Gastrocnemius medialis (tissue), 4 donors: Measurements from ENCODE around the gene ZNRF1. TPM values are rescaled to one million over a fixed set of nuclear protein-coding genes. Genes with fewer than 3 reads are reported as not detected.
A peak's percentile ranks its signal among the peaks of the same experiment; 100 is the strongest.
"Not testable (repeated sequence)": the region's sequence is repeated elsewhere in the genome, so short reads cannot be mapped to it uniquely, and the experiment has no call there.

ENCODE experiments used
- ATAC-seq, 2 donors: fragments of 150-250 bp; one replicate each; pipeline ENCODE4 v1.9.1; 2016
- DNase-seq, 2 donors: peaks; one replicate each; pipeline ENCODE4 v3.0.0-alpha.2; 2019
- H3K27ac ChIP-seq, 4 donors: fragments of 200-600 bp; sonication (generic); 1 replicate in 1 of 4; 2 replicates in 3 of 4; pipeline ENCODE4 v1.5.1; 2016 to 2018; ENCODE audit warnings: mild to moderate bottlenecking in 2 of 4, moderate library complexity in 1 of 4
- H3K27me3 ChIP-seq, 3 donors: fragments of 200-600 bp; sonication (generic) in 2 of 3; 1 replicate in 1 of 3; 2 replicates in 2 of 3; pipeline versions ENCODE4 v1.5.1 to v1.6.0; 2016 to 2019; ENCODE audit warnings: mild to moderate bottlenecking in 1 of 3, moderate library complexity in 1 of 3
- H3K36me3 ChIP-seq, 2 donors: fragments of 200-600 bp; sonication (generic) in 1 of 2; one replicate each; pipeline ENCODE4 v1.5.1; 2017 to 2018
- H3K4me1 ChIP-seq, 2 donors: fragments of 200-600 bp; sonication (generic) in 1 of 2; one replicate each; pipeline ENCODE4 v1.5.1; 2016 to 2017; ENCODE audit warnings: mild to moderate bottlenecking in 2 of 2
- H3K4me3 ChIP-seq, 4 donors: fragments of 200-600 bp; sonication (generic) in 3 of 4; 1 replicate in 1 of 4; 2 replicates in 3 of 4; pipeline ENCODE4 v1.5.1; 2016 to 2019; ENCODE audit warnings: mild to moderate bottlenecking in 2 of 4
- H3K9me3 ChIP-seq, 3 donors: fragments of 200-600 bp; sonication (generic) in 2 of 3; 1 replicate in 1 of 3; 2 replicates in 2 of 3; pipeline ENCODE4 v1.5.1; 2016 to 2019
- POLR2A ChIP-seq, 2 donors: fragments of 450-650 bp; IDR thresholded peaks; one replicate each; pipeline ENCODE4 v1.6.1; 2017; ENCODE audit warnings: antibody characterized with exemption in 2 of 2, mild to moderate bottlenecking in 2 of 2, moderate library complexity in 2 of 2
- in situ Hi-C, 4 donors: fragments of 200-750 bp; cut with MboI; loops; one replicate each; pipeline versions ENCODE4 v1.15.0 to v1.8.0; 2017; ENCODE audit warnings: low sequenced_read_pairs in 4 of 4
- intact Hi-C: fragments of 100-400 bp; cut with DNase I; formaldehyde crosslinking; loops from one replicate; pipeline ENCODE4 v1.15.1; 2023; ENCODE audit warnings: low total_unique reads
- total RNA-seq, 4 donors: library from RNA; depleted of rRNA; stranded (reverse); fragments of >200 nt; gene quantifications; one replicate each; pipeline versions ENCODE4 v1.1.0 to v1.2.3, GENCODE V29; 2016
- TF ChIP-seq, protein P1 (sequence below), 5 experiments: fragments of 450-650 bp in 3 of 5; fragments of 200-600 bp in 2 of 5; sonication (generic) in 2 of 5; IDR thresholded peaks in 4 of 5; conservative IDR thresholded peaks in 1 of 5; 1 replicate in 4 of 5; 2 replicates in 1 of 5; pipeline ENCODE4 v1.5.1; 2016 to 2019; ENCODE audit warnings: antibody characterized with exemption in 5 of 5, mild to moderate bottlenecking in 3 of 5, moderate library complexity in 3 of 5

The ZNRF1 gene
- total RNA-seq, 4 donors from 2014 or later = 21.7 to 37.1 (median 30.2) TPM

DNA sequence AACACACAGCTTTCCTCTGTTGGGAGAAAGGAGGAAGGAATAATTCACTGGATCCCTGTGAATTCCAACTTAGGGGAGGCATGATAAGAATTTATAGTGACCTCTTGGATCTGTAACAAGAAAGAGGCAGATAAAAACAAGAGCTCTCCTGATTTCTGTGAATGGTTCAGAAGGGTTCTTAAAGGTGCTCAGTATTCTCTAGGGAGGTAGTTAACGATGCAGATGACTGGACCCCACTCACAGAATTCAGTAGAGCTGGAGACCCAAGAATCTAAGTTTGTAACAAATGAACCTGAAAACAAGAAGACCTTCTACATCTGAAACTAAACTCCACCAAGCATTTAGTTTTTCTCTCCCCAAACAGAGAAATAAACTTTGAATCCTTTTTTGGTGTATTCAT is 8.6 kb downstream of the ZNRF1 start:
- Histone ChIP-seq H3K4me3 (no peak overlapping the region), H3K36me3 (no peaks in the 10 kb centered on the region), H3K4me1 (peaks cover 30 to 42% of the 10 kb centered on the region in 2 donors), H3K27ac (no peak overlapping the region), H3K9me3 (no peaks in the 10 kb centered on the region), H3K27me3 (no peaks in the 10 kb centered on the region)
- no peak for TF ChIP-seq POLR2A (IDR thresholded peaks at IDR 0.05)
- TF ChIP-seq, protein P1, sequence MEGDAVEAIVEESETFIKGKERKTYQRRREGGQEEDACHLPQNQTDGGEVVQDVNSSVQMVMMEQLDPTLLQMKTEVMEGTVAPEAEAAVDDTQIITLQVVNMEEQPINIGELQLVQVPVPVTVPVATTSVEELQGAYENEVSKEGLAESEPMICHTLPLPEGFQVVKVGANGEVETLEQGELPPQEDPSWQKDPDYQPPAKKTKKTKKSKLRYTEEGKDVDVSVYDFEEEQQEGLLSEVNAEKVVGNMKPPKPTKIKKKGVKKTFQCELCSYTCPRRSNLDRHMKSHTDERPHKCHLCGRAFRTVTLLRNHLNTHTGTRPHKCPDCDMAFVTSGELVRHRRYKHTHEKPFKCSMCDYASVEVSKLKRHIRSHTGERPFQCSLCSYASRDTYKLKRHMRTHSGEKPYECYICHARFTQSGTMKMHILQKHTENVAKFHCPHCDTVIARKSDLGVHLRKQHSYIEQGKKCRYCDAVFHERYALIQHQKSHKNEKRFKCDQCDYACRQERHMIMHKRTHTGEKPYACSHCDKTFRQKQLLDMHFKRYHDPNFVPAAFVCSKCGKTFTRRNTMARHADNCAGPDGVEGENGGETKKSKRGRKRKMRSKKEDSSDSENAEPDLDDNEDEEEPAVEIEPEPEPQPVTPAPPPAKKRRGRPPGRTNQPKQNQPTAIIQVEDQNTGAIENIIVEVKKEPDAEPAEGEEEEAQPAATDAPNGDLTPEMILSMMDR (IDR thresholded peaks at IDR 0.05 in 4 of 5, conservative IDR thresholded peaks at IDR 0.05 in 1 of 5) = no peak
- intact Hi-C loops (no loop called here), in situ Hi-C loops (no loop called here)
- ATAC-seq (no peak), DNase-seq (no peak)

- H3K4me1 ChIP-seq = peaks cover 49 to 55% of the 10 kb centered on the region in 2 donors
- no peak for TF ChIP-seq POLR2A (IDR thresholded peaks at IDR 0.05)
- TF ChIP-seq, protein P1 (IDR thresholded peaks at IDR 0.05 in 4 of 5, conservative IDR thresholded peaks at IDR 0.05 in 1 of 5) = no peak
- intact Hi-C loops = loop anchor here (5.0 kb wide), 1 partner anchor 77 kb away; no protein-coding TSS in a partner anchor
- DNase-seq (no peak), ATAC-seq (no peak)
- no peaks in the 10 kb centered on the region for H3K9me3 ChIP-seq
- no peaks in the 10 kb centered on the region for H3K27me3 ChIP-seq
- H3K36me3 ChIP-seq = no peaks in the 10 kb centered on the region
- H3K27ac ChIP-seq = peak overlapping the region in 1 of 4 donors; percentile 79
- in situ Hi-C loops = no loop called here
- no peak overlapping the region for H3K4me3 ChIP-seq
These were observed 11.6 kb downstream of the ZNRF1 start for GRCh38 chr16:75010427-75010826.

DNA sequence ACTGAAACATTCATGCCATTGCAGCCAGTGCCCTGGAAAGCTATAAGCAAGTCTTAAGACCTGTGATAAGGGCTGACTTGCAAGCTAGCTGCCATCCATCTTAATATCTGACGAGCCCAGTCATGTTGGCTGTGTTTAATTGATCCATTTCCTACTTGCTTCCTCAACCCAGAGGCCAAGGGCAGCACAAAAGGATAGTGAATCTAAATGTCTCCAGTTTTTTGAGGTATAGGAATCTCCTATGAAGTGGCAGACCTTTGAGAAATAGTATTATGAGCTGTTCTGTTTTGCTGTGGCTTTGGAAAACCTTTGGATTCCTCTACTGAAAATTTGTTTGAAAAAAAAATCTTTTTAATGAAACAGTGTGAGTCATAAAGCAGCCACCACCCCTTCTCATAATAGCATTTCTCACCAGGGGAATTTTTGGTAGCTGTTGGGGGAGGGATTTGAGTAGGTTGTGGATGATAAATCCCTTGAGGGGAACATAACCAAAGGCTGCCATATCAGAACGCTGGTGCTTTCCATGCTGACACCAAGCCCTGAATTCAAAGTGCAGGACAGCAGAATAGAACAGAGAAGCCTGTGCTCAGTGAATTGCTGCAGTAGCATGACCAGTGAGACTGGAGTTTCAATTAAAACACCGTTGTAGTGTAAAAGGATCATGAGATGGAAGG is 12.9 kb downstream of the ZNRF1 start:
- in situ Hi-C loops (no loop called here), intact Hi-C loops (loop anchor here (5.0 kb wide), 1 partner anchor 76 kb away; no protein-coding TSS in a partner anchor)
- H3K4me1 ChIP-seq = peaks cover 49 to 56% of the 10 kb centered on the region in 2 donors
- no peaks in the 10 kb centered on the region for H3K27me3 ChIP-seq
- peak overlapping the region; percentile 64 to 79 (median 74) for H3K27ac ChIP-seq
- TF ChIP-seq, protein P1 (IDR thresholded peaks at IDR 0.05 in 4 of 5, conservative IDR thresholded peaks at IDR 0.05 in 1 of 5) = no peak
- no peak for TF ChIP-seq POLR2A (IDR thresholded peaks at IDR 0.05)
- H3K4me3 ChIP-seq = no peak overlapping the region
- H3K9me3 ChIP-seq = no peaks in the 10 kb centered on the region
- H3K36me3 ChIP-seq = no peaks in the 10 kb centered on the region
- DNase-seq = no peak
- peak; percentile 51 to 58 for ATAC-seq

- Histone ChIP-seq H3K27ac (peak overlapping the region; percentile 64 to 79 (median 74)), H3K4me1 (peaks cover 57 to 63% of the 10 kb centered on the region in 2 donors), H3K9me3 (no peaks in the 10 kb centered on the region), H3K27me3 (no peaks in the 10 kb centered on the region), H3K36me3 (no peaks in the 10 kb centered on the region), H3K4me3 (peak overlapping the region in 1 of 4 donors; percentile 1)
- DNase-seq (no peak), ATAC-seq (peak; percentile 23 to 30)
- intact Hi-C loops = loop anchor here (5.0 kb wide), 1 partner anchor 75 kb away; no protein-coding TSS in a partner anchor
- TF ChIP-seq, protein P1 (IDR thresholded peaks at IDR 0.05 in 4 of 5, conservative IDR thresholded peaks at IDR 0.05 in 1 of 5) = no peak
- TF ChIP-seq POLR2A (IDR thresholded peaks at IDR 0.05) = no peak
- in situ Hi-C loops = no loop called here
These were observed 13.7 kb downstream of the ZNRF1 start for GRCh38 chr16:75012380-75013081.

- peaks cover 62 to 63% of the 10 kb centered on the region in 2 donors for H3K4me1 ChIP-seq
- H3K27me3 ChIP-seq, DNase-seq, H3K4me3 ChIP-seq, in situ Hi-C loops, H3K9me3 ChIP-seq, H3K36me3 ChIP-seq, ATAC-seq: not testable (repeated sequence)
- intact Hi-C loops = loop anchor here (5.0 kb wide), 1 partner anchor 74 kb away; no protein-coding TSS in a partner anchor
- peak overlapping the region; percentile 64 to 79 (median 74) for H3K27ac ChIP-seq
These were observed 14.3 kb downstream of the ZNRF1 start for GRCh38 chr16:75013123-75013522.
